Right renal pelvis (tissue), 4 donors: Measurements from ENCODE around the gene MYL11. TPM values are rescaled to one million over a fixed set of nuclear protein-coding genes. Genes with fewer than 3 reads are reported as not detected.
"Not testable (repeated sequence)": the region's sequence is repeated elsewhere in the genome, so short reads cannot be mapped to it uniquely, and the experiment has no call there.

Source experiments
- DNase-seq, 4 donors: peaks; one replicate each; pipeline ENCODE4 v3.0.0-alpha.2; 2013; ENCODE audit warnings: low read depth in 4 of 4, low spot score in 3 of 4, missing footprints in 1 of 4
- polyA plus RNA-seq, 4 donors: library from polyadenylated mRNA; unstranded; fragments of 120-200 nt; gene quantifications; one replicate each; pipeline ENCODE4 v1.2.1, GENCODE V29; 2013; ENCODE audit not compliant: insufficient read length in 4 of 4

Gene MYL11
- polyA plus RNA-seq, 4 donors = 1.1 to 1.8 (median 1.4) TPM

DNA sequence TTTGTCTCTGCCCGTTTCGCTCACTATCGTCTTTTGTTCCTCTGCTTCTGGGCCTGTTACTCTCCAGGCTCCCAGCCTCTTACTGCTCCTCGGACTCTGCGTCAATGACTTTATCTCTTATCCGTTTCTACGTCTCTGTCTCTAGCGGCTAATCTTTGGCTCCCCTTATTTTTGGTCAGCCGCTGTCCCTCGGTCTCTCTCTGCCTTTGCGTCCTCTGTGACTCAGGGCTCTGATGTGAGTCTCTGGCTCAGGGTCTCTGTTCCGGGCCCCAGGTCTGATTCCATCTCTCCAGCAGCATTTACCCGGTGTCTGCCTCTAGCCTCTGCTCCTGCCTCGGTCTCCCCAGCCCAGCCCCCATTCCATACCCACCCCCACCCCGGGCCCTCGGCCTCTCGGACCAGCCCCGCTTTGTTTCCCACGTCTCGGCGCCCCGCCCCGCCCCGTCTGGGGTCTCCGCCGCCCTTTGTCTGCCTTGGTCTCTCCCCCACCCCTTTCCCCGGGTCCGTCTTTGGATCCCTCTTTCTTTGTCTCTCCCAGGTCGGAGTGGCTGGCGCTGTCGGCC, 20.1 kb downstream of the MYL11 start:
- no peak for DNase-seq

DNA sequence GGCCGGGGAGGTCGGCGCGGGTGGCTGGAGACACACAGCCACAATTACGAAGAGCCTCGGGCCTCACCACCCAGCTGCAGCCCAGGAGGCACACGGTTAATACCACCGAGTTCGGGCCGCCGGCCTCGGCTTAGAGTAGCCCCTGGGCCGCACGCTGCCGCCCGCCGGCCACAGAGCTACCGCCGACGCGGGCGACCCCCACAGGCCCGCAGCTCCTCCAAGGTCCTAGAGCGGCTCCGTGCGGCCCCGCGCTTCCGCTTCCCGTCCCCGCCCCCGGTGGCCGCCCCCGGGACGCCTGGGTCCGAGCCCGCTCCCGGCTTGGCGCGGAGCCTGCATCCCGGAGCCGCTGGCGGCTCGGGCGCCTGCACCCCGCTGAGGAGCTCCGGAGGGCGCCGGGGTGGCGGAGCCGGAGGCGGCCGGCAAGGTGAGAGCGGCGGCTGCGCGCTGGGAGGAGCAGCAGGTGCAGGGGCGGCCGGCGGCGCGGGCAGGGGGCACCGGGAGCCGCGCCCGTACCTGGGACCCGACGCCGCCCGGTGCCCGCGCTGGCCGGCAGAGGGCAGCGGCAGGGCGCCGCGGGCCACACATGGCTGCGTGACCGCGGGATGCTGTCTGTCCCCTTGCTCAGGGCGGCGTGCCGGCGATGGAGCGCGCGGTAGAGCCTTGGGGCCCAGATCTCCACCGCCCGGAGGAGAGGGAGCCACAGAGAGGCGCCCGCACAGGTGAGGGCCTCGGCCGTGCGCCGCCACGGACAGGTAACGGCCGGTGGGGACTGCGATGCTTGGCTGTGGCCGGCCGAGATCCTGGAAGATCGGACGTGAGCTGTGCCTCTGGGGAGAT, 20.8 kb downstream of the MYL11 start, which contains the start of gene ZNF48:
Gene ZNF48, plus strand, starts transcription at position 266 of the 837 bp plus-strand sequence. Its CDS starts 375 bp downstream, at position 641.
- DNase-seq = peak in 3 of 4 donors; percentile 82 to 83 (median 83)

DNA sequence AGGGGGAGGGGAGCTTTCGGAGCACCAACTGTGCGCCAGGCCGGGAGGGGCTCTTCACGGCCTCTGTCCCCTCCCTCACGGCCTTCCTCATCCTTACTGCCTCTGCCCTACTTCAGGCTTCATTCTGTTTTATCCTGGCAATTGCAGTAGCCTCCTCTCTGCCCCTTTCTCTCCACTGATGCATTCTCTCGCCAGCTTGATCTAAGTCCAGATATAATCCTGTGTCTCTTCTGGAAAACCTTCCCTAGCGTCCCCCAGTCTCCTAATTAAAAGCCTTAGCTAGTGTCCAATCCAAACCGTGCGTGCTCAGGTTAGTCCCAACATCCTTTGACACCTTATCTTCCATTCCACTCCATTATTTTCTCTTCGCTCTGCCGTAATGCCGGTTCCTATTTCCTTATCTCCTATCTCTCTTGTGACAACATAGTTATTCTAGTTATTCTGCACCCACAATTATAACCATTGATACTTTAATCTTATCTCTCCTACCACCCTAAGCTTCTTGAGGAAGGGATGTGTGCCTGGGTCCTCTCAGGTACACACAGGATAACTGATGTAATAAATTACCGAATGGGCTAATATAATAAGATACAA, 21.5 kb downstream of the MYL11 start:
- no peak for DNase-seq

DNA sequence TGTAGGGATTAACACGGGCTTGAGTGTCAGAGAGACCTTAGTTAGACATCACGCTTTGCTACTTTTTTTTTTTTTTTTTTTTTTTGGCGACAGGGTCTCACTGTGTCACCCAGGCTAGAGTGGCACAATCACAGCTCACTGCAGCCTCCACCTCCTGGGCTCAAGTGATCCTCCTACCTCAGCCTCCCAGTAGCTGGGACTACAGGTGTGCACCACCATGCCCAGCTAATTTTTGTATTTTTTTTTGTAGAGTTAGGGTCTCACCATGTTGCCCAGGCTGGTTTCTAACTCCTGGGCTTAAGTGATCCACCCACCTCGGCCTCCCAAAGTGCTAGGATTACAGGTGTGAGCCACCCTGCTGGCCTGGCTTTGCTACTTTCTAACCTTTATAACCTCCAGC, 22.0 kb downstream of the MYL11 start:
- DNase-seq = not testable (repeated sequence)

DNA sequence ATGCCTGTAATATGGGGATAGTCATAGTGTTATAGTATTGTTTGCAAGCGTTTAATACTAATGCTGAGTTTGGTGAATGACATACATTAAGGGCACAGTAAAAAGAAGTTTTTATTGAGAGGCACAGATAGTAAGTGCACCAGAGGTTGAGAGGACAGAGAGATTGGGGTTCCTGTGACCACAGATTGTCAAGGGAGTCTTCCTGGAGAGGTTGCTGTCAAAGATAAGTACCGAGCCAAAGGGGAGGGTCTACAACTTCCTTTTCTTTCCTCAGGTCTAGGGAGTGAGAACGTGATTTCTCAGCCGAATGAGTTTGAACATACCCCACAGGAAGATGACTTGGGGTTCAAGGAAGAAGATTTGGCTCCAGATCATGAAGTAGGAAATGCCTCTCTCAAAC, 22.5 kb downstream of the MYL11 start:
- DNase-seq = no peak

DNA sequence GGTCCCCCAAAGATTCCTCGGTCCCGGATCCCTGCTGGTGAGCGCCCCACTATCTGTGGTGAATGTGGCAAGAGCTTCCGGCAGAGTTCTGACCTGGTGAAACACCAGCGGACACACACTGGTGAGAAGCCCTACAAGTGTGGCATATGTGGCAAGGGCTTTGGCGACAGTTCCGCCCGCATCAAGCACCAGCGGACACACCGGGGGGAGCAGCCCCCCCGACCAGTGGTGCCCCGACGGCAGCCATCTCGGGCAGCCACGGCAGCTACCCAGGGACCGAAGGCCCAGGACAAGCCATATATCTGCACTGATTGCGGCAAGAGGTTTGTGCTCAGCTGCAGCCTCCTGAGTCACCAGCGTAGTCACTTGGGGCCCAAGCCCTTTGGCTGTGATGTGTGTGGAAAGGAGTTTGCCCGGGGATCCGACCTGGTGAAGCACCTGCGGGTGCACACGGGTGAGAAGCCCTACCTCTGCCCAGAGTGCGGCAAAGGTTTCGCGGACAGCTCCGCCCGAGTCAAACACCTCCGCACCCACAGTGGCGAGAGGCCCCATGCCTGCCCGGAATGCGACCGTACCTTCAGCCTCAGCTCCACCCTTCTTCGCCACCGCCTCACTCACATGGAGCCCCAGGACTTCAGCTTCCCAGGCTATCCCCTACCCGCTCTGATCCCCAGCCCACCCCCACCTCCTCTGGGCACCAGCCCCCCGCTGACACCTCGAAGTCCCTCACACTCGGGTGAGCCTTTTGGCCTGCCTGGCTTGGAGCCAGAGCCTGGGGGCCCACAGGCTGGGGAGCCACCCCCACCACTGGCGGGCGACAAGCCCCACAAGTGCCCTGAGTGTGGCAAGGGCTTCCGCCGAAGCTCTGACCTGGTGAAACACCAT, 23.4 kb downstream of the MYL11 start:
- DNase-seq = no peak

DNA sequence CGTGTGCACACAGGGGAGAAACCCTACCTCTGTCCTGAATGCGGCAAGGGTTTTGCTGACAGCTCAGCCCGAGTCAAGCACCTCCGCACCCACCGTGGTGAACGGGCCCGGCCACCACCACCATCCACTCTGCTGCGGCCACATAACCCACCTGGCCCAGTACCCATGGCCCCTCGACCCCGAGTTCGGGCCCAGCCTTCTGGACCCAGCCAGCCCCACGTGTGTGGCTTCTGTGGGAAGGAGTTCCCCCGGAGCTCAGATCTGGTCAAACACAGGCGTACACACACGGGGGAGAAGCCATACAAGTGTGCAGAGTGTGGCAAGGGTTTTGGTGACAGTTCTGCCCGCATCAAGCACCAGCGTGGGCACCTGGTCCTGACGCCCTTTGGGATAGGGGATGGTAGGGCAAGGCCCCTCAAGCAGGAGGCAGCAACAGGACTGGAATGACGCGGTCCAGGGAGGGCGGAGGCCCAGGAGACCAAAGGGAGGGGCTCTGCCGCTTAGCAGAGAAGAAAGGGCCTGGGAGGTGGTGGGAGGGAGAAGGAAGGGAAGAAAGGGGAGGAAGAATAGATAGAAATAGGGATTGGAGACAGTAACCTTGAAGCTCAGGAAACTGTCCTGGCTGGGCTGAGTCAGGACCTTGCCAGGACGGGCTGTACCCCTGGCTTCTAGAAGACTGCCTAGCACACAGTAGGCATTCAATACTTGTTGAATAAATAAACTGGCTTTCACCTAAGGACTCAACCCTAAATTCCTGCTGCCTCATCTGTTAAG, 24.2 kb downstream of the MYL11 start:
- DNase-seq = no peak

DNA sequence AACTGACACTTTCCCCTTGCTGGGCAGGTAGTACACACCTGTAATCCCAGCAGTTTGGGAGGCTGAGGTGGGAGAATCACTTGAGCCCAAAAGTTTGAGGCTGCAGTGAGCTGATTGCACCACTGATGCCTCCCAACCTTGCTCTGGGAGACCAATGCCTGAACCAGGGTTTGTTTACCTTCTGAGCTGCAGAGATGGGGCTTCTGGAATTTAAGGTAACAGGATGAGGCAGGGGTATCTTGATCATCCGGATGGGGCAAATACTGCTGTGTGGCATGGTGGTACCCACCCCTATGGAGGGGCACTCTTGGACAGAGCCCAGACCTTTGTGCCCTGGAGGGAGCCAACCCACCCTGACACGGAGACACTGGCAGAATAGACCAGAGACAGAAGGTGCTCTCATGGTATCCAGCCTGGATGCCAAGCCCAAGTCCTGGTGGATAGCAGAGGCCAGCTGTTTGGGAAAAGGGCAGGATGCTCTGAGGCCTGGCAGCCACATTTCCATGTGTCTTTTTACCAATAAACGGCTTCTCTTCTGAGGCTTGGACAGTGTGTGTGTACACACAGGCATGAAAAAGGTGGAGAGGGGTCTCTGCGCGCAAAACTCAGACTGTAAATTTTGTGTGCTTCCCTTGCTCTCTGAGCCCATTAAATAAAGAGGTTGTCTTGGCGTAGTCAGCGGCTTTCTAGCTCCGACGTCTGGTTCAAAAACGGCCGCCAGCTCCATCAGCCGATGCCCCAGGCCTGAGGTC, 25.0 kb downstream of the MYL11 start:
- no peak for DNase-seq

DNA sequence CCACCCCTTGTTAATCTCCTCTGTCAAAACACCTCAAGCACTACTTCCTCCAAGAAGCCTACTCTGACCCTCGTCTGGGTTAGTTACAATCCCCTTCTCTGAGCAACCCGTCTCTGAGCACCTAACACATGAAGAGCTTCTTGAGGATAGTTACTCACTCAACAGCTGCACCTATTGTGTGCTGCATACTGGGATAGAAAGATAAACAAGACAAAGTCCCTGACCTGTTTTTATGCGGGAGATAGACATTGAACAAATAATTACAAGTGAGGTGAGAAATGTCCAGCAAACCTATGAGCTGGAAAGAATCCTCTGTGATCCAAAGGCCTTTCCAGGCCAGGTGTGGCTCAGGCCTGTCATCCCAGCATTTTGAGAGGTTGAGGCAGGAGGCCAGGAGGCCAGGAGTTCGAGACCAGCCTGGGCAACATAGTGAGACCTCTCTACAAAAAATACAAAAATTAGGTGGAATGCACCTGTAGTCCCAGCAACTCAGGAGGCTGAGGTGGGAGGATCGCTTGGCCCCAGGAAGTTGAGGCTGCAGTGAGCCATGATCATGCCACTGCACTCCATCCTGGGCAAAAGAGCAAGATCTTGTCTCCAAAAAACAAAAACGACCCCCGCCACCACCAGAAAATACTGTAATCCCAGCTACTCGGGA, 27.3 kb downstream of the MYL11 start:
- no peak for DNase-seq

DNA sequence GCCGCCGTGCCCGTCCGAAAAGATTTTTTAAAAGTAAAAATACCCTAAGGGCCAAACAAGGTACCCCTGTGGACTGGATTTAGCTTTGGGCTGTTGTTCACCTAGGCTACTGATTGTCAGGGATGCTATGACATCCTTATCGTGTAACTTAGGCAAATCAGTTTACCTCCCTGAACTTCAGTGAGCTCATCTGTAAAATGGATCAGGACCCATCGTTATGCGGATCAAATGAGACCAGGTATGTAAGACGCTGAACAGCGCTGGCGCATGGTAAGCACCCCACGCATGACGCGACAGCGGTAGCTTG, 32.1 kb downstream of the MYL11 start:
- DNase-seq = no peak

DNA sequence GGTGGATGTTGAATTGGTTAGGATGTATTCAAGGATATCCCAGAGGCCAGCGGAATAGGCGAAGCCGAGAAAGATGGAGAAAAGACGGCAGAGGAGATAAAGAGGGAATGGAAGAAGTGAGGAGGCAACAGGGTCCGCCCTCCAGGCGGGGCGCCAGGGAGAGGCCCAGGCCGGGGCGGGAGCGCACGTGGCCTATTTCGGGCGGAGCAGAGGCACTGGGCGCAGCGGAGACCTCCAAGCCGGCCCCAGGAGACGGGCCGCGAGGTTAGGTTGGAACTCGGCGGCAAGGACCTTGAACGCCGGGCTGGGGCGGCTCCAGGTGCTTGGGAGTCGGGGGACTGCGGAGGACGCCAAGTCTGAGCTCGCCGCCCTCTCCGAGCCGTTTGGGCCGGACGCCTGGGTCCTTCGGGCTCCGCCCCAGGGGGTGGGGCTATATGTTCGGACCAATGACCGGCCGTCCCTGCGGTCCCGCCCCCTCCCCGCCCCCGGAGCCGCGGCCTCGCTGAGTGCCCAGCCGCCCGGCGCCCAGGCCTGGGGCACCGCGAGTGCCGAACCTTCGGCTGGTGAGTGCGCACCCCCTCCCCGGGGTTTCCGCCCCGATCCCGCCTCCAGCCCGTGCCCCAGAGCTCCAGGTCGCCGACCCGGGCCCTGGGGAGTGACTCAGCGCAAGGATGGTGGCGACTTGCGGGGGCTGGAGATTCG, 32.7 kb downstream of the MYL11 start, which contains the start of gene ZNF771:
Gene ZNF771, plus strand, starts transcription at position 505 of the 702 bp plus-strand sequence. CDS start 448 bp downstream, outside the sequence.
- DNase-seq = peak in 3 of 4 donors; percentile 80 to 85 (median 85)

DNA sequence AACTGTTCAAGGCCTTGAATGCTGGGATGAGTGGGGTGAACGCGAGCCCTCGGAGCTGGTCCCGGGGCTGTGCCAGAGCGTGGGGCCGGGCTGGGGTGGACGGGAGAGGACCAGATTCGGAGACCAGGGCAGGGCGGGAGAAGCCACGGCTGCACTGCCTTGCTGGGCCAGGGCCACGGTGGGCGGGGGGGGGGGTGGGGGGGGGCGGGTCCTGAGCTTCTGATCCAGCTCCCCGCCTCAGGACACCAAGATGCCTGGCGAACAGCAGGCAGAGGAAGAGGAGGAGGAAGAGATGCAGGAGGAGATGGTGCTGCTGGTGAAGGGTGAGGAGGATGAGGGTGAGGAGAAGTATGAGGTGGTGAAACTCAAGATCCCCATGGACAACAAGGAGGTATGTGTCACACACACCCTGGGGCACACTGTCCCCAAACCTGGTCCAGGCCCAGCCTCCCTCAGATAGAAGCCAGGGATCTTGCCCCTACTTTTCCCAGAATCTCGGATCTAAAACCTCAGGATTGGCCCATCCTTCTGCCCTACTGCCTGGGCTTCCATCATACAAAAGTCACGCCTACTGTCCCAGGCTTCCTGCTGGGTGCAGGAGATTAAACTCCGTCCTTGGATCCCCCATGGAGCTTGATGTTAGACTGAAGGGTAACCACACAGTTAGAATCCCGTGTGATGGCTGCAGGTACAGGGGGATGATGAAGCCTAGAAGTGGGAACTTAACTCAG, 33.4 kb downstream of the MYL11 start:
- no peak for DNase-seq

DNA sequence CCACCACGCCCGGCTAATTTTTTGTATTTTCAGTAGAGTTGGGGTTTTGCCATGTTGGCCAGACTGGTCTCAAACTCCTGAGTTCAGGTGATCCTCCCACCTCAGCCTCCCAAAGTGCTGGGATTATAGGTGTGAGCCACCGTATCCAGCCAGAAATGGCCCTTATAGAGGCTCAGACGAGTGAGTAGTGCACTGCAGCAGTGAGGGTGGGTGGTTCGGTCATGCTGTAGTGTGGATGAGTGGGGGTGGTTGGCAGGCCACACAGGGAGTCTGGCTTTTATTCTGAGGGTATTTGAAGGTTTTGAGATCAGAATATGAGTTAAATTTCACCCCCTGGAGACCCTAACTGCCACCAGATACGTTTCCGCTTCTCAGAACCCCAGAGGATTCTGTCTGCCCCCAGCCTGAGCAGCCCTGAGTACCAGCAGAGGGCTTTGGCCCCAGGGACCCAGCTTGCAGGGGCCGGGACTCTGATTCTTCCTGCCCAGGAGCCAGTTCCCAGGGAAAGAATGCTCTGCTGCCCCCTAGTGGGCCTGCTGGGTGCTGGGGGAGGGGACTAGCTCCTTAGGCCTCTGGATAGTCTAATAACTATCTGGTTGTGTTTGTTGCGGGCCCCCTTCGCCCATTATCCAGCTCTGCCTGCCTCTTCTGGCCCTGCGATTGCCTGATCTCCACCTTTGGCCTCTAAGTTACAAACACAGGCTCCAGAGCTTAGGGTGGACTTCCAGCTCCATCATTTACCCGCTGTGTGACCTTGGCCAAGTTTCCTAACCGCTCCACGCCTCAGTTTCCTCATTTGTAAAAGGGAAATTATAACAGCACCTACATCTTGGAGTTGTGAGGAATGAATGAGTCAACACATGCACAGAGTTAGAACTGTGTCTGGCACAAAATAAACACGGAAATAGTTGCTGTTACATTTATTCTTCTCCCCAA, 34.8 kb downstream of the MYL11 start:
- DNase-seq = peak in 3 of 4 donors; percentile 80 to 84 (median 84)

DNA sequence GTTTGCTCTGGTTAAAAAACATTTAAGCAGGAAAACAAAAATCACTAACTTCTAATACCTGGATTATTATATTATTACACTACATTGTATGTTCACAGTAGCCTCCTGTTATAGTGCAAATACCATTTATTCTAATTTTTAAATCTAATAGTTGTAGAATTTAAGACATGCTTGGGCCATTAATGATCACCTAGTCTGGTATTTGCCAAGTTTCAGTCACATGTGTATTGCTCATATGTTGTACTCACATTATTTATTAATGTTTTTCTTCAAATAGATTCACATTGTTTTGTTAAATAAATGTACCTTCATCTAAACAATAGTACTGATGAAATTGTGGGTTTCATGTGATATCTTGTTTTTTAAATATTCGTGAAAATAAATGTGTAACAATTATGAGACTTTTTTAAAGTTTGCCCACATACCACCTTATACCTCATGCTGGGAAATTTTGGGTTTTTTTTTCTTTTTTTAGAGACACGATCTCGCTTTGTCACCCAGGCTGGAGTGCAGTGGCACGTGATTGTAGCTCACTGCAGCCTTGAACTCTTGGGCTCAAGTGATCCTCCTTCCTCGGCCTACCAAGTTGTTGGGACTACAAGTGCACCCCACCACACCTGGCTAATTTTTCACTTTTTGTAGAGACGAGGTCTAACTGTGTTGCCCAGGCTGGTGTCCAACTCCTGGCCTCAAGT, 38.7 kb downstream of the MYL11 start:
- DNase-seq = no peak

DNA sequence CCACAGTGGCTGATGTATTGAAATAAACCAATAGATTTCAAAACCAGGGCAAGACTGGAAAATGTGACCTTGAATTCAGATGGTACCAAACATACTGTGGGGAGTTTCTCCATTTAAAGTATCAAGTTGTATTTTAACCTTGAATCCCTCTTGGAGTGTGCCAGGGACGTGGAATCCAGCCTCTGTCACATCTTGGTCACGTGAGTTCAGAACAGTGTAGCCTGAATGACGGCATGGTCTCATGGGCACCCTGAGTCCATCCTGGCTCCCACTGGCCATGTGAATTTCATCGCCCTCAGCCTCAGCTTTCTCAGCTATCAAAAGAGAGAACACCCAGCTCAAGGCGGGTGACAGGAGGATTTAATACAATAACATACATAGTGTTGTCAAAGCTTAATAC, 39.6 kb downstream of the MYL11 start:
- no peak for DNase-seq
